AG04450 (cell line): Measurements from ENCODE around the gene TAB2. TPM values are rescaled to one million over a fixed set of nuclear protein-coding genes. Genes with fewer than 3 reads are reported as not detected.

ENCODE experiments used
- CTCF ChIA-PET: fragments of 300-600, 350-600 bp; formaldehyde crosslinking; extraction: SDS; loops from one replicate; lab custom pipeline; 2022; ENCODE audit warnings: antibody characterized with exemption, inconsistent platforms; lab: Charles Lee
- POLR2A ChIA-PET: fragments of 350-600 bp; formaldehyde crosslinking; extraction: SDS; loops from one replicate; lab custom pipeline; 2021; ENCODE audit warnings: antibody characterized with exemption, inconsistent platforms; lab: Yijun Ruan, JAX
- DNase-seq: peaks from one replicate; pipeline ENCODE4 v3.0.0-alpha.2; 2011; ENCODE audit warnings: low read depth, low spot score
- H3K27ac ChIP-seq: one replicate; pipeline ENCODE4 v1.5.1; 2012; ENCODE audit warnings: low read depth, low read length, control low read depth
- H3K27me3 ChIP-seq: one replicate; pipeline ENCODE4 v1.6.0; 2012; ENCODE audit warnings: low read length; ENCODE audit not compliant: control insufficient read depth, insufficient read depth
- H3K4me3 ChIP-seq: 2 replicates; pipeline ENCODE4 v1.5.1; 2011; ENCODE audit warnings: mild to moderate bottlenecking, low read depth, low read length, control low read depth
- H3K9me3 ChIP-seq: 2 replicates; pipeline ENCODE4 v1.5.1; 2012; ENCODE audit warnings: low read length; ENCODE audit not compliant: control insufficient read depth, insufficient read depth
- polyA plus RNA-seq: library from polyadenylated mRNA; depleted of rRNA; stranded (reverse); fragments of >200 nt; gene quantifications from 2 replicates; pipeline ENCODE4 v1.2.3, GENCODE V29; 2011
- TF ChIP-seq, protein P1 (sequence below): IDR thresholded peaks from 2 replicates; pipeline ENCODE4 v1.5.1; 2011; ENCODE audit warnings: low read depth, low read length, control low read depth, inconsistent platforms

Gene TAB2
- polyA plus RNA-seq, 1 experiment: 61.1 TPM

DNA sequence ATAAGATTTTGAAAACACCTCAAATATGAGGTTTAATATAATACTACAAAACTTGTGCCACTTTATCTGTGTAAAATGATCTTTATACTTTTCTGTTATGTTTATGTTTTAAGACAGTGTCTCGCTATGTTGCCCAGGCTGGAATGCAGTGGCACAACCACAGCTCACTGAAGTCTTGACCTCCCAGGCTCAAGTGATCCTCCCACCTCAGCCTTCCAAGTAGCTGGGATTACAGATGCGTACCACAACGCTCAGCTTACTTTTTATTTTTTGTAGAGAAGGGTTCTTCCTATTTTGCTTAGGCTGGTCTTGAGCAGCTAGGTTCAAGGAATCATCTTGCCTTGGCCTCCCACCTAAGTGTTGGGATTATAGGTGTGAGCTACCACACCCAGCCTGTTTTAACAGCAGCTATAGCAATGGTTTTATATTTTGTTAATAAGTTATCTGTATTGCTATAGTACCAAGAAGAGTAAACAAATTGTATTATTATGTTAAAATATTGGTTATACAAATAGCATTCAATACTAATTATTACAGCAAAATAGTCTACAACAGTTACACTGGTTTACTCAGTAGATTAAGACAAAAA, 8.2 kb downstream of the TAB2 start:
- POLR2A ChIA-PET: no interaction called here
- TF ChIP-seq, protein P1, sequence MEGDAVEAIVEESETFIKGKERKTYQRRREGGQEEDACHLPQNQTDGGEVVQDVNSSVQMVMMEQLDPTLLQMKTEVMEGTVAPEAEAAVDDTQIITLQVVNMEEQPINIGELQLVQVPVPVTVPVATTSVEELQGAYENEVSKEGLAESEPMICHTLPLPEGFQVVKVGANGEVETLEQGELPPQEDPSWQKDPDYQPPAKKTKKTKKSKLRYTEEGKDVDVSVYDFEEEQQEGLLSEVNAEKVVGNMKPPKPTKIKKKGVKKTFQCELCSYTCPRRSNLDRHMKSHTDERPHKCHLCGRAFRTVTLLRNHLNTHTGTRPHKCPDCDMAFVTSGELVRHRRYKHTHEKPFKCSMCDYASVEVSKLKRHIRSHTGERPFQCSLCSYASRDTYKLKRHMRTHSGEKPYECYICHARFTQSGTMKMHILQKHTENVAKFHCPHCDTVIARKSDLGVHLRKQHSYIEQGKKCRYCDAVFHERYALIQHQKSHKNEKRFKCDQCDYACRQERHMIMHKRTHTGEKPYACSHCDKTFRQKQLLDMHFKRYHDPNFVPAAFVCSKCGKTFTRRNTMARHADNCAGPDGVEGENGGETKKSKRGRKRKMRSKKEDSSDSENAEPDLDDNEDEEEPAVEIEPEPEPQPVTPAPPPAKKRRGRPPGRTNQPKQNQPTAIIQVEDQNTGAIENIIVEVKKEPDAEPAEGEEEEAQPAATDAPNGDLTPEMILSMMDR: no peak
- H3K4me3 ChIP-seq: no peak overlapping the region

DNA sequence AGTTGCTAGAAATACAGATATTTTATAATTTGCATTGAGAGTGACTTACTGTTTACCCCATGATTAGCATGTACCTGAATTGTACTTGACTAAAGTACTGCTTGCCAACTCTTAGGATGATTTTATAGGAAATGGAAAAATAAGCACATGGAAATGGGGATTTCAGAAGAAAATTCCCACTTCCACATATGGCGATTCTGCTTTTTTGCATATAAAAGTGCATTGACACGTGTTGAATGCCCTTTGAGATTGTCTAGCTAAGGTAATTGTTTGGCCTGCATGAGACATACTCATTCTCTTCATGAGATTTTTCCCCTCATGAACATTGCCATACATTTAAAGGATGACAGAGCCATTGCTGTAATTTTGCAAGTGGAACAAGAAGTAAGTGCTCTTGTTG, 10.1 kb downstream of the TAB2 start:
- POLR2A ChIA-PET: no interaction called here
- no peak for DNase-seq
- Histone ChIP-seq H3K27me3 (no peaks in the 10 kb centered on the region), H3K4me3 (no peak overlapping the region), H3K9me3 (no peaks in the 10 kb centered on the region), H3K27ac (no peak overlapping the region)
- TF ChIP-seq, protein P1: no peak
- CTCF ChIA-PET: interaction anchor here (0.7 kb wide), 1 partner anchor 104 kb away, joined by 3 read pairs; no protein-coding TSS in a partner anchor

More for the DNA sequence above, 8.2 kb downstream of the TAB2 start:
- H3K27me3 ChIP-seq: no peaks in the 10 kb centered on the region
- CTCF ChIA-PET: interaction anchor here (1.2 to 1.3 kb wide), 2 partner anchors 107 to 297 kb away, joined by 4 to 7 read pairs; no protein-coding TSS in a partner anchor
- no peaks in the 10 kb centered on the region for H3K9me3 ChIP-seq
- no peak for DNase-seq
- no peak overlapping the region for H3K27ac ChIP-seq

DNA sequence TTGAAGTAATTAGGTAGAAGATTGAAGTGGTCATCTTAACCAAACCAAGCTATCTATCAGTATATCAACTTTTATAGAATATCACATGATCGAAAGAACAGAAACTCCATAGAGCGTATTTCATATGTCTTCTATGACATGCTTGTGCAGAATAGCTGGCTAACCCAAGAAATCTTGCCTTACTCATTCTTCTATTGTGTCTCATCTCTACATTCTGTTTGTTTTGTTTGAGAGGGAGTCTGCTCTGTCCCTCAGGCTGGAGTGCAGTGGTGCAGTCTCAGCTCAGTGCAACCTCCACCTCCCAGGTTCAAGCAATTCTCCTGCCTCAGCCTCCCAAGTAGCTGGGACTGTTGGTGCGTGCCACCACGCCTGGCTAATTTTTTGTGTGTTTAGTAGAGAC, 10.6 kb downstream of the TAB2 start:
- POLR2A ChIA-PET: no interaction called here
- Histone ChIP-seq H3K27me3 (no peaks in the 10 kb centered on the region), H3K9me3 (no peaks in the 10 kb centered on the region), H3K27ac (no peak overlapping the region), H3K4me3 (no peak overlapping the region)
- CTCF ChIA-PET: no interaction called here
- TF ChIP-seq, protein P1: no peak
- no peak for DNase-seq

DNA sequence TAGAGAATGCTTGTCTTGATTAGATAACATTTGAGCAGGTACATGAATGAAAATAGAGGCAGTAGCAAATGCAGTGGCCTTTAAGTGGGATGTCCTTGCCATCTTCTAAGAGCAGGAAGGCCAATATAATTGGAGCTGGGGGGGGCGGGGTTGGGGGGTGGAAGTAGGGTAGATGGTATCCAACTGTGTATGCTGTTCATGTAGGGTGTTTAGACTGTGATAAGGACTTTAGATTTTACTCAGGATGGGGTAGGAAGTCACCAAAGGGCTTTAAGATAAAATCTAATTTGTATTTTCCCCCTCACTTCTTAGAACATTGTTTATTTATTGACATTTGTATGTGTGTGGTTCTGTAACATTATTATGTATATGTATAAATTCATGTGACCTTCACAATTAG, 12.0 kb downstream of the TAB2 start:
- CTCF ChIA-PET: no interaction called here
- DNase-seq: no peak
- H3K4me3 ChIP-seq: no peak overlapping the region
- no peaks in the 10 kb centered on the region for H3K9me3 ChIP-seq
- POLR2A ChIA-PET: no interaction called here
- H3K27me3 ChIP-seq: no peaks in the 10 kb centered on the region
- TF ChIP-seq, protein P1: no peak
- no peak overlapping the region for H3K27ac ChIP-seq

DNA sequence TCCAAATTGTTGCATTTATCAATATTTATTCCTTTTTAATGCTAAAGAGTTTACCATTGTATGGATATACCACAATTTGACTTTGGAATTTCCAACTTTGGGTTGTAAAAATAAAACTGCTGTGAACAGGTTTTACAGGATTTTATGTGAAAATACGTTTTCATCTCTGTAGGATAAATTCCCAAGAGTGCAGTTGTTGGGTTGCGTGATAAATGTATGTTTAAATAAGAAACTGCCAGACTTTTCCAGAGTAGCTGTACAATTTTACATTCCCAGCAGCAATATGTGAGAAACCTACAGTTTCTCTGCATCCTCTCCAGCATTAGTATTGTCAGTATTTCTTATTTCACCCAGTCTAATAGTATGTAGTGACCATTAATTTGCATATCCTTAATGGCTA, 12.6 kb downstream of the TAB2 start:
- Histone ChIP-seq H3K4me3 (no peak overlapping the region), H3K27me3 (no peaks in the 10 kb centered on the region), H3K9me3 (no peaks in the 10 kb centered on the region), H3K27ac (no peak overlapping the region)
- no peak for DNase-seq
- POLR2A ChIA-PET: no interaction called here
- TF ChIP-seq, protein P1: no peak
- CTCF ChIA-PET: no interaction called here
